ENCODE results near the gene PPP1R1B.

PPP1R1B gene

GRCh38 chr17:39663688-39664580, 37.2 kb downstream of the PPP1R1B start:
- in situ Hi-C loops (cut with HindIII; ENCODE audit: low sequenced_read_pairs): no loop called here
- no peak for DNase-seq (ENCODE audit: low read depth, low spot score)
- no peak for TF ChIP-seq CTCF (IDR thresholded peaks at IDR 0.05; ENCODE audit: low read depth, low read length)

GRCh38 chr17:39664581-39665561, 38.1 kb downstream of the PPP1R1B start, which contains the start of gene TCAP:
TCAP (plus strand) TSS chr17:39665349; CDS start chr17:39665360, 11 bp downstream.
- TF ChIP-seq CTCF (IDR thresholded peaks at IDR 0.05; ENCODE audit: low read depth, low read length): no peak
- in situ Hi-C loops (cut with HindIII; ENCODE audit: low sequenced_read_pairs): no loop called here
- H3K4me3 ChIP-seq (ENCODE audit: low read depth, low read length): no peak within 1 kb of the TSS
- no peak for DNase-seq (ENCODE audit: low read depth, low spot score)

More at GRCh38 chr17:39663688-39664580, 37.2 kb downstream of the PPP1R1B start:
- H3K4me3 ChIP-seq (ENCODE audit: low read depth, low read length): no peak overlapping the region

GRCh38 chr17:39665642-39666224, 39.0 kb downstream of the PPP1R1B start:
- in situ Hi-C loops (cut with HindIII; ENCODE audit: low sequenced_read_pairs): no loop called here
- TF ChIP-seq CTCF (IDR thresholded peaks at IDR 0.05; ENCODE audit: low read depth, low read length): no peak
- no peak overlapping the region for H3K4me3 ChIP-seq (ENCODE audit: low read depth, low read length)
- no peak for DNase-seq (ENCODE audit: low read depth, low spot score)

GRCh38 chr17:39666231-39666600, 39.5 kb downstream of the PPP1R1B start:
- TF ChIP-seq CTCF (IDR thresholded peaks at IDR 0.05; ENCODE audit: low read depth, low read length): no peak
- H3K4me3 ChIP-seq (ENCODE audit: low read depth, low read length): no peak overlapping the region
- in situ Hi-C loops (cut with HindIII; ENCODE audit: low sequenced_read_pairs): no loop called here
- no peak for DNase-seq (ENCODE audit: low read depth, low spot score)

GRCh38 chr17:39666601-39667261, 40.0 kb downstream of the PPP1R1B start:
- H3K4me3 ChIP-seq (ENCODE audit: low read depth, low read length): no peak overlapping the region
- no peak for TF ChIP-seq CTCF (IDR thresholded peaks at IDR 0.05; ENCODE audit: low read depth, low read length)
- in situ Hi-C loops (cut with HindIII; ENCODE audit: low sequenced_read_pairs): no loop called here
- DNase-seq (ENCODE audit: low read depth, low spot score): no peak
